Smooth muscle cell (in vitro differentiated cells): ENCODE results near the gene APOBEC2. TPM values are rescaled to one million over a fixed set of nuclear protein-coding genes. Genes with fewer than 3 reads are reported as not detected.

Source experiments
- DNase-seq: peaks from one replicate; lab custom pipeline; 2025; ENCODE audit not compliant: unreplicated experiment; lab: John Stamatoyannopoulos, UW
- H2AFZ ChIP-seq: fragments of 200-600 bp; sonication (generic); 2 replicates; pipeline ENCODE4 v1.6.0; 2016; ENCODE audit warnings: antibody characterized with exemption, low read depth, mild to moderate bottlenecking
- H3F3A ChIP-seq: fragments of 200-600 bp; sonication (generic); 2 replicates; pipeline ENCODE4 v1.6.0; 2017; ENCODE audit warnings: antibody characterized with exemption, low read depth
- H3K27ac ChIP-seq: fragments of 200-600 bp; sonication (generic); 2 replicates; pipeline ENCODE4 v1.5.1; 2016; ENCODE audit warnings: low read depth, mild to moderate bottlenecking
- H3K27me3 ChIP-seq: fragments of 200-600 bp; sonication (generic); 2 replicates; pipeline ENCODE4 v1.6.1; 2016; ENCODE audit warnings: low read depth, mild to moderate bottlenecking
- H3K36me3 ChIP-seq: fragments of 200-600 bp; sonication (generic); 2 replicates; pipeline ENCODE4 v1.5.1; 2016; ENCODE audit warnings: low read depth
- H3K4me1 ChIP-seq: fragments of 200-600 bp; sonication (generic); 2 replicates; pipeline ENCODE4 v1.5.1; 2016; ENCODE audit warnings: low read depth
- H3K4me2 ChIP-seq: fragments of 200-600 bp; sonication (generic); 2 replicates; pipeline ENCODE4 v1.6.0; 2016; ENCODE audit warnings: mild to moderate bottlenecking
- H3K4me3 ChIP-seq: fragments of 200-600 bp; sonication (generic); 2 replicates; pipeline ENCODE4 v1.5.1; 2016; ENCODE audit warnings: mild to moderate bottlenecking
- H3K79me2 ChIP-seq: fragments of 200-600 bp; sonication (generic); 2 replicates; pipeline ENCODE4 v1.6.0; 2016; ENCODE audit warnings: low read depth, mild to moderate bottlenecking
- H3K9ac ChIP-seq: fragments of 200-600 bp; sonication (generic); 2 replicates; pipeline ENCODE4 v1.6.0; 2016; ENCODE audit warnings: low read depth
- H3K9me3 ChIP-seq: fragments of 200-600 bp; sonication (generic); replicated peaks from 2 replicates; pipeline ENCODE4 v1.5.1; 2016; ENCODE audit warnings: low read depth
- H4K20me1 ChIP-seq: fragments of 200-600 bp; sonication (generic); 2 replicates; pipeline ENCODE4 v1.6.0; 2016; ENCODE audit warnings: low read depth
- WGBS: methylation state at CpG from one replicate; pipeline ENCODE4 v1.1.7; 2016; ENCODE audit warnings: low lambda C conversion rate; 5-methylcytosine and 5-hydroxymethylcytosine counted together
- polyA plus RNA-seq: library from polyadenylated mRNA; unstranded; fragments of >200 nt; fragmentation: Nextera tagmentation; extraction: Ambion mirVana; gene quantifications from 2 replicates; pipeline ENCODE4 v1.2.1, GENCODE V29; 2016
- total RNA-seq: library from RNA; depleted of rRNA; stranded (reverse); fragments of >200 nt; gene quantifications from 2 replicates; pipeline ENCODE4 v1.2.3, GENCODE V29; 2014
- TF ChIP-seq, protein P1 (sequence below): fragments of 200-600 bp; sonication (generic); IDR thresholded peaks from 2 replicates; pipeline ENCODE4 v1.5.1; 2017; ENCODE audit warnings: borderline replicate concordance, mild to moderate bottlenecking, antibody characterized with exemption; ENCODE audit not compliant: insufficient read depth, poor library complexity, severe bottlenecking

Gene APOBEC2
- total and polyA plus RNA-seq, 2 experiments from 2014 or later = 1.2 TPM; not detected in 1

DNA sequence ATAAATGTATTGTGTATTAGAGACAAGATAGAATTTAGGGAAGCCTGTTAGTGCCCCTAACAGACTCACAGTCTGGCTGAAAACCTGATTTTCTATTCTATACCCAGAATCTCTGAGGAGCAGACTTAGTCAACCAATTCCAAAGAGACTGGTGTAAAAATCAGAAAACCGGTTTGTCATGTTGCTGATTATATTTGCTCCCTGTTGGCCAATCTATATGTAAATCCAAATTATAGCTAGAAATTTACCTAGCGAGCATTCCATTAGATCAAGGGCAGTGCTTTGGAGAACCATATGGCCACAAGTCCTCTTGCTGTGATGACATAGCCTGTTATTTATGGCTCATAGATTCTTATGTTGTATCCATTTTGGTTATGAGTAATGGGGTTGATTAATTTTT, 24.5 kb downstream of the APOBEC2 start:
- Histone ChIP-seq H3K79me2 (peaks cover 90% of the 10 kb centered on the region), H3K9me3 (no peaks in the 10 kb centered on the region), H3K27ac (no peak overlapping the region), H3K36me3 (peaks cover 12% of the 10 kb centered on the region), H2AFZ (no peak overlapping the region), H4K20me1 (peaks cover 89% of the 10 kb centered on the region), H3F3A (no peaks in the 10 kb centered on the region), H3K4me1 (peaks cover 29% of the 10 kb centered on the region), H3K9ac (no peak overlapping the region), H3K4me2 (no peak overlapping the region), H3K4me3 (no peak overlapping the region), H3K27me3 (no peaks in the 10 kb centered on the region)
- DNase-seq = no peak
- WGBS = 100% methylated on average over 2 of the region's 2 CpGs
- TF ChIP-seq, protein P1, sequence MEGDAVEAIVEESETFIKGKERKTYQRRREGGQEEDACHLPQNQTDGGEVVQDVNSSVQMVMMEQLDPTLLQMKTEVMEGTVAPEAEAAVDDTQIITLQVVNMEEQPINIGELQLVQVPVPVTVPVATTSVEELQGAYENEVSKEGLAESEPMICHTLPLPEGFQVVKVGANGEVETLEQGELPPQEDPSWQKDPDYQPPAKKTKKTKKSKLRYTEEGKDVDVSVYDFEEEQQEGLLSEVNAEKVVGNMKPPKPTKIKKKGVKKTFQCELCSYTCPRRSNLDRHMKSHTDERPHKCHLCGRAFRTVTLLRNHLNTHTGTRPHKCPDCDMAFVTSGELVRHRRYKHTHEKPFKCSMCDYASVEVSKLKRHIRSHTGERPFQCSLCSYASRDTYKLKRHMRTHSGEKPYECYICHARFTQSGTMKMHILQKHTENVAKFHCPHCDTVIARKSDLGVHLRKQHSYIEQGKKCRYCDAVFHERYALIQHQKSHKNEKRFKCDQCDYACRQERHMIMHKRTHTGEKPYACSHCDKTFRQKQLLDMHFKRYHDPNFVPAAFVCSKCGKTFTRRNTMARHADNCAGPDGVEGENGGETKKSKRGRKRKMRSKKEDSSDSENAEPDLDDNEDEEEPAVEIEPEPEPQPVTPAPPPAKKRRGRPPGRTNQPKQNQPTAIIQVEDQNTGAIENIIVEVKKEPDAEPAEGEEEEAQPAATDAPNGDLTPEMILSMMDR = no peak

DNA sequence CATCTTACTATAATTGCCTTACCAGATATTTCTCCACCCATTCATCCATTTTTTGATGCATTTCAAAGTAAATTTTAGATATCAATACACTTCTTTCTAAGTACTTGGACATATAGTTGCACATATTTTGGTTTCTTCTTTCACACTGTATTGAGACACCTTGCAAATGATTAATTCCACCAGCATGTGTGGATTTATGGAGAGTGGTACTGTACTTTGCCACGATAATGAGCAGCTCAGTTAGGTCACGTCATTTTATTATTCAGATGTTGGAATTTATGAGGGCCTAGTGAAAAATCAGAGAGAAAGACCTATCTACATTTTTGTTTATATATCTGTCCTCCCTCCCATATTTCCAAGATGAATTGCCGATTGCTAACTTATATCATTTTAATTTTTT, 25.1 kb downstream of the APOBEC2 start:
- 95% methylated on average over 3 of the region's 3 CpGs for WGBS
- H3K4me3 ChIP-seq = no peak overlapping the region

DNA sequence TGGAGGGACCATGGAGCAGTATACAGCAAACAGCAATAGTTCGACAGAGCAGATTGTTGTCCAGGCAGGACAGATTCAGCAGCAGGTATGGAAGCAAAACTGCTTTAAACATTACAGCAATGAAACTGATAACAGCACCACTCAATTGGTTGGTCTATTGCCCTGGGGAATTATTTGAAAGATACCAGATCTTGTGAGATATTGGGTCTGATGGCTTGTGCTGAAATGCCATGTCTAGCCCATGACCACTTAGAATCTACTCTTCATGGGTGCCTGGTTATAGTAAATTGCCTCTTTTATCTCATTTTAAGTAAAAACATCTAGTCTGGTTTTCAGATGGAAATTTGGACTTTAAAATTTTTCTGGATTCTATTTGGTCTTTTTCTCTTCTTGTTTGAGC, 26.1 kb downstream of the APOBEC2 start:
- Histone ChIP-seq H3K9me3 (no peaks in the 10 kb centered on the region), H3K27me3 (no peaks in the 10 kb centered on the region), H3K4me3 (no peak overlapping the region), H3K4me1 (peaks cover 28% of the 10 kb centered on the region), H3K4me2 (no peak overlapping the region), H3K36me3 (peaks cover 20% of the 10 kb centered on the region), H3K27ac (no peak overlapping the region), H2AFZ (no peak overlapping the region), H3K9ac (no peak overlapping the region), H3K79me2 (peaks cover 98% of the 10 kb centered on the region), H3F3A (peaks cover 7% of the 10 kb centered on the region), H4K20me1 (peaks cover 100% of the 10 kb centered on the region)
- DNase-seq = no peak
- 97% methylated on average over 1 of the region's 1 CpG for WGBS
- TF ChIP-seq, protein P1 = no peak

More for the DNA sequence above, 25.1 kb downstream of the APOBEC2 start:
- H3K27me3 ChIP-seq = no peaks in the 10 kb centered on the region
- peaks cover 96% of the 10 kb centered on the region for H3K79me2 ChIP-seq
- no peaks in the 10 kb centered on the region for H3F3A ChIP-seq
- H3K9ac ChIP-seq = no peak overlapping the region
- H3K9me3 ChIP-seq = no peaks in the 10 kb centered on the region
- DNase-seq = no peak
- no peak overlapping the region for H3K4me2 ChIP-seq
- H3K36me3 ChIP-seq = peaks cover 12% of the 10 kb centered on the region
- peaks cover 29% of the 10 kb centered on the region for H3K4me1 ChIP-seq
- no peak overlapping the region for H3K27ac ChIP-seq
- TF ChIP-seq, protein P1 = no peak
- no peak overlapping the region for H2AFZ ChIP-seq
- peaks cover 95% of the 10 kb centered on the region for H4K20me1 ChIP-seq

DNA sequence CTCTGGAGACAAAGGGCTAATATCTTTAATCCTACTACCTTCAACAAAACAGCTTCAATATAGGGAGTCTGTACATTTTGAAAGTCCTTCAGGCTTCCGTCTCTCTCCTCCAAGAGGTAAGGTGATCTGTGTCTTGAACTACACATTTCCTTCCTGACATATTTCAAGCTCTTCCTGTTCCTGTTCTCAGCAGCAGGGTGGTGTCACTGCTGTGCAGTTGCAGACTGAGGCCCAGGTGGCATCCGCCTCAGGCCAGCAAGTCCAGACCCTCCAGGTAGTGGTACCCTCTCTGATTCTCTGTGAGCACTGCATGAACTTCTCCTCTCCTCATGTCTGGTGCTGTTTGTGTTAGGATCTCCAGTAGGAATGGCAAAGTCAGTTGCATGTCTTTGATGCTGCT, 27.6 kb downstream of the APOBEC2 start:
- H3K9me3 ChIP-seq = no peaks in the 10 kb centered on the region
- peaks cover 100% of the 10 kb centered on the region for H4K20me1 ChIP-seq
- peaks cover 12% of the 10 kb centered on the region for H3K4me1 ChIP-seq
- peaks cover 8% of the 10 kb centered on the region for H3F3A ChIP-seq
- no peak overlapping the region for H3K4me2 ChIP-seq
- WGBS = 98% methylated on average over 2 of the region's 2 CpGs
- DNase-seq = no peak
- H3K27ac ChIP-seq = no peak overlapping the region
- H3K79me2 ChIP-seq = peaks cover 95% of the 10 kb centered on the region
- TF ChIP-seq, protein P1 = no peak
- peaks cover 31% of the 10 kb centered on the region for H3K36me3 ChIP-seq
- no peaks in the 10 kb centered on the region for H3K27me3 ChIP-seq
- no peak overlapping the region for H3K9ac ChIP-seq
- no peak overlapping the region for H2AFZ ChIP-seq
- H3K4me3 ChIP-seq = no peak overlapping the region
